NT2/D1 (cell line): ENCODE results near the gene FBXL17.

ENCODE experiments used
- DNase-seq: peaks from one replicate; pipeline ENCODE4 v3.0.0-alpha.2; 2011; ENCODE audit warnings: low read depth, low spot score
- H3K27me3 ChIP-seq: 2 replicates; pipeline ENCODE4 v1.6.0; 2011; ENCODE audit warnings: mild to moderate bottlenecking; ENCODE audit not compliant: insufficient read length, insufficient read depth
- H3K36me3 ChIP-seq: 2 replicates; pipeline ENCODE4 v1.6.1; 2011; ENCODE audit warnings: mild to moderate bottlenecking, low read length, mixed read lengths; ENCODE audit not compliant: insufficient read depth, insufficient read length
- H3K4me1 ChIP-seq: 2 replicates; pipeline ENCODE4 v1.5.1; 2011; ENCODE audit not compliant: insufficient read depth, insufficient read length
- H3K4me3 ChIP-seq: 2 replicates; pipeline ENCODE4 v1.5.1; 2011; ENCODE audit warnings: low read depth; ENCODE audit not compliant: insufficient read length
- H3K9ac ChIP-seq: 2 replicates; pipeline ENCODE4 v1.6.0; 2011; ENCODE audit warnings: low read depth; ENCODE audit not compliant: insufficient read length
- H3K9me3 ChIP-seq: 2 replicates; pipeline ENCODE4 v1.5.1; 2011; ENCODE audit warnings: mild to moderate bottlenecking, low read length; ENCODE audit not compliant: insufficient read depth
- SUZ12 ChIP-seq: IDR thresholded peaks from 2 replicates; pipeline ENCODE4 v1.6.1; 2011; ENCODE audit not compliant: insufficient read length, insufficient read depth; ENCODE audit errors: extremely low read depth
- YY1 ChIP-seq: IDR thresholded peaks from 2 replicates; pipeline ENCODE4 v1.6.1; 2011; ENCODE audit not compliant: insufficient read length, insufficient read depth
- ZNF274 ChIP-seq: IDR thresholded peaks from 2 replicates; pipeline ENCODE4 v1.6.1; 2011; ENCODE audit warnings: mild to moderate bottlenecking, low read depth, low read length

Gene FBXL17

DNA sequence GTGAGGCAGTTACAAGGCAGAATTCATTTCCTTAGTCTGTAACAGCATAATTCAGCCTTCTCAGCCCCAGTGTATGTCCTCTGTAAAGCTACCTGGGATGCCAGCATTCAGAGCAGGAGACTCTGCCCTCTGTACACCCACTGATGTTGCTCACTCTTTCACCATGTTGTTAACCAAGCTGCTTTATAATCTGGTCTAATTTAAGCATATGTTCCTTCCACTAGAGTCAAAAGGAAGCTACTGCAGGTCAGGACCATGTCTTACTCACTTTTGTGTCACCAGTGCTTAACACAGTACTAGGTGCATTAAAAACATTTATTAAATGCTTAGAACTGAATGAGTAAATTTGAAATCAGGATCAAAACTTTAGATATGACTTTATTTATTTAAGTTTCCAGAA lies 185.6 kb downstream of the FBXL17 start:
- no peak for DNase-seq
- H3K27me3 ChIP-seq, result no peaks in the 10 kb centered on the region
- TF ChIP-seq YY1 (no peak), SUZ12 (no peak), ZNF274 (no peak)
- no peak overlapping the region for H3K4me3 ChIP-seq
- H3K4me1 ChIP-seq, result no peaks in the 10 kb centered on the region
- H3K9ac ChIP-seq, result no peak overlapping the region
- no peaks in the 10 kb centered on the region for H3K9me3 ChIP-seq
- H3K36me3 ChIP-seq, result no peaks in the 10 kb centered on the region

- TF ChIP-seq SUZ12 (no peak), YY1 (no peak), ZNF274 (no peak)
- Histone ChIP-seq H3K4me3 (no peak overlapping the region), H3K36me3 (no peaks in the 10 kb centered on the region), H3K9ac (no peak overlapping the region), H3K4me1 (no peaks in the 10 kb centered on the region), H3K27me3 (no peaks in the 10 kb centered on the region), H3K9me3 (no peaks in the 10 kb centered on the region)
- DNase-seq, result no peak
These were observed 188.7 kb downstream of the FBXL17 start for GRCh38 chr5:108193021-108193795.

DNA sequence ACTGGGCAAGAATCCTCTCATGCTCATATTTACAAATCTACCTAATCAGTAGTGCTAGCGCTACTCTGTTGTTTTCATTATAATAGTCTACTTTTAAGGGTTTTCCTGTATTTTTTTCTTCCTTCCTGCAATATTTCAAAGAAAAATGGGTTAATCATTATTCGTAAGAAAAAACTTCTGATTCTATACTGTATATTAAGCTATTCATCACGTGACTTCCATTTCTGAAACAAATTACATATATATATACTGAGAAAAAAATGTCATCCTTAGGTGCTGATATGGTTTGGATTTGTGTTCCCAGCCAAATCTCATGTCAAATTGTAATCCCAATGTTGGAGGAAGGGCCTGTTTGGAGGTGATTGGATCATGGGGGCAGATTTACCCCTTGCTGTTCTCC lies 197.0 kb downstream of the FBXL17 start:
- no peak for TF ChIP-seq SUZ12
- DNase-seq, result no peak
- H3K9ac ChIP-seq, result no peak overlapping the region

GRCh38 chr5:108181975-108182374 lies 199.9 kb downstream of the FBXL17 start:
- Histone ChIP-seq H3K27me3 (no peaks in the 10 kb centered on the region), H3K4me1 (no peaks in the 10 kb centered on the region), H3K9ac (no peak overlapping the region), H3K36me3 (no peaks in the 10 kb centered on the region), H3K4me3 (no peak overlapping the region), H3K9me3 (no peaks in the 10 kb centered on the region)
- DNase-seq, result no peak
- TF ChIP-seq YY1, result no peak
- no peak for TF ChIP-seq ZNF274
- TF ChIP-seq SUZ12, result no peak

More for the DNA sequence above, 197.0 kb downstream of the FBXL17 start:
- no peaks in the 10 kb centered on the region for H3K36me3 ChIP-seq
- no peaks in the 10 kb centered on the region for H3K4me1 ChIP-seq
- H3K27me3 ChIP-seq, result no peaks in the 10 kb centered on the region
- no peaks in the 10 kb centered on the region for H3K9me3 ChIP-seq
- H3K4me3 ChIP-seq, result no peak overlapping the region

DNA sequence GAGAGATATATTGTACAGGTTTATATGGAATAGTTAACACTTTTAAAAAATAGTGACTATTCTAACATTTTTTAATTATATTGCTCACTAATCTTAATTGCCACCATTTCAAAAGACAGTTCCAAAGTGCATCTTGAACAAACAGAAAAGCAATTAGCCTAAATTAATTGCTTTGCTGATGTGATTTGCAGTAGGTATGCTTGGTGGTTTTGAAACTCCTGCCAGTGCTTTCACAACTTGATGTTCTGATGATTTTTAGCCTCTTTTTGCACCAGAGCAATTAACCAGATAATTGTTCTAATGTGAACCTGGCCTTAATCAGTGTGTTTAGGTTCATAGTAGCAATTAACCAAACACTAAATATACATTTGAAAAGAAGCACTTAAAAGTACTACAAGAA lies 207.6 kb downstream of the FBXL17 start:
- DNase-seq, result no peak
- H3K9me3 ChIP-seq, result no peaks in the 10 kb centered on the region
- no peak for TF ChIP-seq ZNF274
- no peak for TF ChIP-seq YY1
- TF ChIP-seq SUZ12, result no peak
- no peak overlapping the region for H3K4me3 ChIP-seq
- no peaks in the 10 kb centered on the region for H3K27me3 ChIP-seq
- no peaks in the 10 kb centered on the region for H3K36me3 ChIP-seq
- no peaks in the 10 kb centered on the region for H3K4me1 ChIP-seq
- H3K9ac ChIP-seq, result no peak overlapping the region

- no peak for TF ChIP-seq ZNF274
- TF ChIP-seq SUZ12, result no peak
- no peak for TF ChIP-seq YY1
- no peak for DNase-seq
- H3K4me3 ChIP-seq, result no peak overlapping the region
- H3K36me3 ChIP-seq, result no peaks in the 10 kb centered on the region
- H3K27me3 ChIP-seq, result no peaks in the 10 kb centered on the region
- H3K9me3 ChIP-seq, result no peaks in the 10 kb centered on the region
- H3K9ac ChIP-seq, result no peak overlapping the region
- no peaks in the 10 kb centered on the region for H3K4me1 ChIP-seq
These were observed 210.1 kb downstream of the FBXL17 start for GRCh38 chr5:108171759-108172158.

DNA sequence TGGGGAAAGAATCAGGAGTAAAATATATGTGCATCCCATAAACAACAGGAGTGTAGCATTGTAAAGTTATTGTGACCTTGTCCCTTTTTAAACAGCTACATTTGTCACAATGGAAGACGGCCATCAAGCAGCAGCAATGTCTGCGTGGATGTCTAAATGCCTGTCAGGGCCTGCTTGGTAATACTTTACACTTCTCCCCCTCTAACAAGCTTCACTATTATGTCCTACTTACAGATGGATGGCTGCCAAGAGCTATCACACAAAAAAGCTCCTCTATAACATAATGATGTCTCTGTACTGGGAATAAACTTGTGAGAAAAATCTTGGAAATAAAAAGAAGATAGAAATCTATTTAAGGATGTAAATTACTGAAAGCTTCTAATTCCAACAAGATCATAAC lies 213.0 kb downstream of the FBXL17 start:
- no peak for DNase-seq
- no peaks in the 10 kb centered on the region for H3K4me1 ChIP-seq
- TF ChIP-seq ZNF274 (no peak), SUZ12 (no peak), YY1 (no peak)

GRCh38 chr5:108167174-108167573 lies 214.7 kb downstream of the FBXL17 start:
- Histone ChIP-seq H3K36me3 (no peaks in the 10 kb centered on the region), H3K9me3 (no peaks in the 10 kb centered on the region), H3K9ac (no peak overlapping the region), H3K27me3 (no peaks in the 10 kb centered on the region), H3K4me3 (no peak overlapping the region), H3K4me1 (no peaks in the 10 kb centered on the region)
- TF ChIP-seq YY1 (no peak), ZNF274 (no peak), SUZ12 (no peak)
- DNase-seq, result no peak

More for the DNA sequence above, 213.0 kb downstream of the FBXL17 start:
- Histone ChIP-seq H3K9me3 (no peaks in the 10 kb centered on the region), H3K27me3 (no peaks in the 10 kb centered on the region), H3K9ac (no peak overlapping the region), H3K4me3 (no peak overlapping the region), H3K36me3 (no peaks in the 10 kb centered on the region)
